GM18517 (cell line): ENCODE data around the gene GABRG3.

ENCODE experiments used
- ATAC-seq: cut with Tn5 transposase; IDR thresholded peaks from one replicate; pipeline ENCODE4 v1.9.1; 2021; ENCODE audit warnings: mild to moderate bottlenecking, moderate library complexity; ENCODE audit not compliant: unreplicated experiment

Gene GABRG3

DNA sequence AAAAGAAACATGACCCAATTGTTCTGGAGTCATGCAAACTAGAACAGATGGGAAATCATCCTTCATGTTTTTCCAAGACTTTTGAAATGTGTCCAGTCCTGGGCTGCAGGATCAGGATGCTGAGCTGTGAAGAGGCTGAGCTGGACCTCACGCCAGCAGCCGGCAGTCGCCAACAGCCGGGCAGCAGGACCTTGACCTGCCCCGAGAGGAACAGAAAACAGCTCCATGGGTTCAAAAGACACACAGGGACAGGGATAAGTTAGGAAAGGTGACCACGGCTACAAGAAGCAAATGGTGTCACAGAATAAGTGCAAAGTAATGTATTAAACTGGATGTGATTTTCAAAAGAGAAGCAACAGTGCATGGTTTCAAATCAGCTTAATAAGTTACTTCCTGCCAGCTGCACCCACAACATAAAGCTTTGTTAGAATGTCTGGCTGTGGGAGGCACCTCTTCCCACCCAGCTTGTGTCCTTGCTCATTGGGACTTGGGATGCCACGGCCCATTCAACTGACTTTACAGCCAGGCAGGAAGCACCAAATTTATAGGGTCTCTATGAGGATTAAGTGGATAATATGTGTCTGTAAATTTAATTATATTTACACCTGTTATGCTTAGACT is 266.4 kb downstream of the GABRG3 start:
- no peak for ATAC-seq

DNA sequence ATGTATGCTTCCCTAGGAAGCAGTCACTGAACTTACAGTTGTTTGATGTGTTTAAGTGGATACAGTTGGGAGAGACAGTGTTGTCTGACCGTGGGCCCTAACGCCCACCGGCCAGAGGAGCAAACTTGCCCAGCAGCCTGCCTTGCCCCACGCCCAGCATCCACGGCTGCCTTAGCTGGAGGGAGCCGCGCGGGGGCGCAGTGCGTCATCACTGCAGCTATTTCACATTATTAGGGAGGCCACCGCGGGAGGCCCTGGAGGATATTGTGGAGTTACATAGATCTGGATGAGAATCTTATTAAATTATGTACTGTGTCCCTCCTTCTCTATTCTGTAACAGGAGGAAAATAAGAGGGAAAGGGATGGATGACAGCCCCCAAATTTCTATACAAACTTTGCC is 267.2 kb downstream of the GABRG3 start:
- ATAC-seq: no peak

DNA sequence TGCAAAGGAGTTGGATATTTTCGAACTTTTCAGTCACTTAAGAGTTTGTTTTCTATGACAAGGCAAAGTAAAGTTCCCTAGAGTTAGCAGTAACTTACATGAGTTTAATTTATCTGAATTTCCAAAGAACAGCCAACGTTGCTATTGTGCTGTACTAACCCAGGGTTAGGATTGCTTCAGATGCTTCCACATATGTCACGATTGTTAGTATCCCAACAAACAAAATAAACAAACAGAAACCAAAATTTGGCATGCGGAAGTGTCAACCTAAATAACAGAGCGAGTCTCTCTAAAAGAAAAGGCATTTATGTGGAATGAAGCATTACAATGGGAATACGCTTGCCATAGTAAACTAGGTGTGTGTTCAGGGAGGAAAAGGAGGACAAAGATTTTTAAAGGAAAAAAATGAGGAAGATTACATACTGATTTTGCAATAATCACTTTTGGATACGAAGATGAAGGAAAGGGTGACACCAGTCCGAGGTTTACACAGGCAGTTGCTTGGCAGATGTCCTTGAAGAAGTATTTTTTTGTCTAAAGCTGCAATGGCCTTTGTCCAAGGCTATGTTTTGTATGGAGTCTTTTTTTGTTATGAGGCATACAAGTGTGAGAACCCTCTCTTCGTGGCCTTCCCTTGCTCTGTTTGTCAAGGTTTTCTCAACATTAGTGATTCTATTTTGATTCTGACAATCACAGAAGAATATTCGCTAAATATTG is 267.9 kb downstream of the GABRG3 start:
- no peak for ATAC-seq

DNA sequence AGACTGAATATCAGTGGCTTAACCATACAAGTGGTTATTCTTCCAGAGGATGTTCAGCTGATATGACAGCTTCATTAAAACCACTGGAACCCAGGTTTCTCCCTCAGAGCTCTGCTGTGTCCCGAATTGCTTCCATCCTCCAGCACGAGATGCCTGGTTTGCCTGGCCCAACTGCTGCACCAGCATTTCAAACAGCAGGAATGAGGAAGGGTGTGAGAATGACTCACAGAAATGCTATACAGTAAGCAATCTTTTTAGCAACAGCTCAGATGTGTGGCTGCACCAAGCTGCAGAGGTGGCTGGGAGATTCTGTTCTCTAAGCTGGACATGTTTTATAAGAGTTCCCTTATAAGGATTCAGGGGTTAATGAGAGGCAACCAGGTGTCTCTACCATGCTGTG is 271.0 kb downstream of the GABRG3 start:
- ATAC-seq: no peak

DNA sequence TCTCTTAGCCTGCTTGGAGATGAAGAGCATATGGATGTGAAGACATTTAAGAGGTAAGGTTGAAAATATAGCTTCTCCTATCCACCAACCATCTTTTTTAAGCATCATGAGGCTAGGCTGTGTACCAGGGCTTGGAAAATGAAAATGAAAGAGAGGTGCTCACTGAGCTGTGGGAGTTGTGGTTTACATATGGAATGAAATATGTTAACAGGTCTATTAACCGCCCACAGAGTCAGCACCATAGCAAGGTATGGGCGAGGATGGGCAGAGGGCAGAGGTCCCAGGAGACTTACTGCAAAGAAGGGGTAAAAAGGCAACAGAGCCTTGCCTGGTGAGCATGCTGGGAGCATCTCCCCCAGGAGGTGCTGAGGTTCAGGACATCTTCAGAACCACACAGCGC is 273.1 kb downstream of the GABRG3 start:
- ATAC-seq: no peak

DNA sequence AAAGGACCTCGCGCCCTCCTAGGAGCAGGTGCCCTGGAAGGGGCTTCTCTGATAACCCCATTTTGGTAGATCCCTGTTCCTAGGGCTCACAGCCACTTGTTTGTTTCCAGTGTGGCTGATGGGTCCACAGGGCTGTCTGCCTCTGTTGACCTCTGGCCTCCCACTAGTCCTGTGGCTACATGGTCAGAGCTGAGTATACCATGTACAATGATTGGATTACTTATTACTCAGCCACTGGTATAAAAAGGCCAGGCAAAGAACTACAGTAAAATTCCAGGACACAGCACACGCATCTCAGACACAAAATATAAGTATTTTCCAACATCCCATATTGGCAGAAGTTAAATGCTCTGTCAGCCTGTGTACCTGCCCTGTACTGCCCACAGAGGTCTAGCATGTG is 277.3 kb downstream of the GABRG3 start:
- no peak for ATAC-seq

DNA sequence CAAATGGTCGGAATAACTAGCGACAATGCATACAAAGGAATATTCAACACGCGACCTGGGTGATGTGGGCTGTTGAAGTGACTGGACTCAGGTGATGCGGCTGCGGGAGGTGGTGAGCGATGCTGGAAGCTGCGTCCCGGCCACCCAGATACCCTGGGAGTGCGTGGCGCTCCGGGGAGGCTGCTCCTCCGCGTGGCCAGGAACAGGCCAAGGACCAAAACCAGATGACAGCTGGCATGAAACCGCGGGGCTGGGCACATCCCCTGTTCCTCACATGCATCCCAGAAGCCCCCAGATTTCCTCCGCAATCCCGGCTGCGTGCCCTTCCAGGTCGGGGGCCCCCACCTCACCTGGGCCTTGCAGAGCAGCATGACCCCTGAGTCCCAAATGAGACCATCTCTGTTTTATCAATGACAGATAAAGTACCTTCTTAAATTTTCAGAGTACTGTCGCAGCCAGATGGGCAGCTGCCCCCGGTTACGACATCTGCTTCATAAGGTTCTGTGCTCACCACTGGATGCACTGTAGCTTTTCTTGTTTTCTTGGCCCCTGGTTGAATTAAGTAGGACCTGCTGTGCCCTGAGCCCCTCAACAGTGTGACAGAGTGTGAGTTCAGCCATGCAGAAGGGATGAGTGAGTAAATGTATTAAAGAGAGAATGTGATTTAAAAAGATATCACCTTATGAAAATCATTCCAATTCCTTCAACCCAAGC is 278.2 kb downstream of the GABRG3 start:
- no peak for ATAC-seq

DNA sequence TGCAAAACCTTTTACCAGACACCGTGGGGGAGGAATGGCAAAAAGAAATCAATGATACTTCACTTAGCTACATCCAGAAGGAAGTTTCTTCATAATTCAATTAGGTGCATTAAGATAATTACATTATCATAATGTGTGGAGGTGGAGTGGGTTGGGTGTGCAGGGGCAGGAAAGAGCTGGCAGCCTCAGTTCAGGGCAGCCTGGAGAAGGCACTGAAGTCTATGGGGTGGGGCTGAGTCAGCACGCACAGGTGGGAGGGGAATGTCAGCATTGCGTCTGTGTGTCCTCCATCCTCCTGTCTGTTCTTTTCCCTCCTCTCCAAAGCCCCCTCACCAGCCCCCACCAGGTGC is 278.8 kb downstream of the GABRG3 start:
- no peak for ATAC-seq

DNA sequence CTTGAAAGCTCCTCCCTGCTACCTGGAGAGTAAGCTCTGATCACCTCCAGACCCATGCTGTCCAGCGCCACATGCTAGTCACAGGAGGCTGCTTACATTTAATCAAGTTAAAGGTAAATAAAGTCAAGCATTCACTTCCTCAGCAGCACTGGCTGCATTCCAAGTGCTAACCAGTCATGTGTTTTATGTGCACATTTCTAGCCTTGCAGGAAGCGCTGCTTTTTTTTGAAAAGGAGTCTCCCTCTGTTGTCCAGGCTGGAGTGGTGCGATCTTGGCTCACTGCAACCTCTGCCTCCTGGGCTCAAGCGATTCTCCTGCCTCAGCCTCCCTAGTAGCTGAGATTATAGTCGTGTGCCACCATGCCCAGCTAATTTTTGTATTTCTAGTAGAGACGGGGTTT is 279.2 kb downstream of the GABRG3 start:
- no peak for ATAC-seq

DNA sequence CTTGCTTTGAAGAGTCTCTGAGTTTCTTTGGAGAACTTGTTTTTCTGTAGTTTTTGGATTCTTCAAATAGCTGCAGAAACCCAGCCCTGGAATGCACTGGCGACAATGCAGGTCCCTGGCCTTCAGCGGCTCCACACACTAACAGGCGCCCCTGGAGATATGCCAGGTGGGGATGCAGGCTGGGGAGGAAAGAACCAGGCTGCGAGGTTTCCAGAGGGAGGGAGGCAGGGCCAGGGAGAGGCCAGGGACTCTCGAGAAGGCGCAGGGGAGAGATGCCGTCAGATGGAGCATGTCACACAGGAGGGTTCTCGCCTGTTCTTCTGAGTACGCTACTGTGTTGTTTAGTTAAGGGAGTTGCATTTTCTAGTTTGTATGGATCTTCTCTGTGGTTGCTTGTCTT is 283.1 kb downstream of the GABRG3 start:
- no peak for ATAC-seq

DNA sequence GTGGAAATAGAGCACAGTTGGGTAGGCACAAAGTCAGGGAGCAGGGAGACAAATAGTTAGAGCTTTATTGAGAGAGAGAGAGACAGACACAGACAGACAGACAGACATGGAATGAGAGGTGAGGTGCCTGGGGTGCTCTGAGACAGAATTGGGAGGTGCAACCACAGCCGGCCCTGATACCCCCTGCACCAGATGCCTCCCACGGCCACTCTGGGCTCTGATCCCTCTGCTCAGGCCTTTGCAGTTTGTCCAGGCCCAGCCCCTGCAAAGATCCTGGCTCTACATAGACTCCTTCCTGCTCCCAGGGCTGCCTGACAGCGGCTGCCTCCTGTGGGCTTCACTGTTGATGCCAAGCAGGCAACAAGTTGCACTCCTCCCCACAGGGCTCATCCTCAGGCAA is 283.8 kb downstream of the GABRG3 start:
- ATAC-seq: no peak

DNA sequence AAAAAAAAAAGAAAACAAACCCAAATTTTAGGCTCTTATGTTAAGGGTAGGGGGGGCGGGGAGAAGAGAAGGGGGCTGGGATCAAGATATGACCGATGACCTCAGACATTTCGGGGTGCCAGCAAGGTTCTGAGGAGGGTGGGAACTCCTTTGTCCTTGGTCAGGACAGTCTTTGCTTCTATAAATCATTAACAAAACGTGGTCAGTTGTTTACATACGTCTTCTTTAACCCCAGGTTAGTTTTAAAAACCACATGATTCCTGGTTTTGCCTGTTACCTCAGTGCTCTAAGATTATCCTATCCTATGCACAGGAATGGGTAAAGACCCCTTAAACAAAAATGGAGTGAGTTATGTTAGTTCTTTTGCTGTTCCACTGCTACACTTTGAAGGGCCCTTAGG is 285.5 kb downstream of the GABRG3 start:
- ATAC-seq: no peak

DNA sequence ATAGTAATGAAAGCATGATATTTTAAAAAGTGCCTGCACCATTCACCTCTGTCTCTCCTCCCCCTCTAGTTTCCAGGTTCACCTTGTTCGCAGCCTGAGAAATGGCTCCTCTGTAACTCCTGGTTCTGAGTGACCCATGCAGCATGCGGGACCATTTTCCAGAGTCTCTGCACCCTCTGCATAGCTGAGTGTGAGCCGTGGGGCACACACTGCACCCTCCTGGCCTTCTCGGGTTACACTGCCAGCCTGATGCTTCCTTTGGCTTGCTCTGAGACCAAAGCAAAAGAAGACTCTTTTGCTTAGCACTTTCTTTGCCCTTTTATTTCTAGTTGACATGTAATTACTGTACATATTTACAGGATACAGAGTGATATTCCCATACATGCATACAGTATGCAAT is 287.3 kb downstream of the GABRG3 start:
- ATAC-seq: no peak

DNA sequence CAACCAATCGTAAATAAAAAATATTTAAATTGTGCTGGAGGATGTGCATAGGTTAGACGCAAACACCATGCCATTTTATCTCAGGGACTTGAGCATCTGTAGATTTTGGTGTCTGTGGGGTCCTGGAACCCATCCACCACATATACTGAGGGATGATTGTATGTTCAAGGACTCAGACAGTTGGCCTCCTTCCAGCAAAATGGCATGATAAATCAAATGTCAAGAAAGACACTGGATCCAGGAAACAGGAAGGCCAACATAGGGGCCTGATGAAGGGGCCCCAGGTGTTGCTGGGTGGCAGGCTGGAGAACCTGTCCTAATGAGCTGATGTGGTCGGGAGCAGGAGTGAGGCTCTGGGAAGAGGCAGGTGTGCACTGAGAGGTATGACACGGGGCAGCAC is 289.5 kb downstream of the GABRG3 start:
- no peak for ATAC-seq

DNA sequence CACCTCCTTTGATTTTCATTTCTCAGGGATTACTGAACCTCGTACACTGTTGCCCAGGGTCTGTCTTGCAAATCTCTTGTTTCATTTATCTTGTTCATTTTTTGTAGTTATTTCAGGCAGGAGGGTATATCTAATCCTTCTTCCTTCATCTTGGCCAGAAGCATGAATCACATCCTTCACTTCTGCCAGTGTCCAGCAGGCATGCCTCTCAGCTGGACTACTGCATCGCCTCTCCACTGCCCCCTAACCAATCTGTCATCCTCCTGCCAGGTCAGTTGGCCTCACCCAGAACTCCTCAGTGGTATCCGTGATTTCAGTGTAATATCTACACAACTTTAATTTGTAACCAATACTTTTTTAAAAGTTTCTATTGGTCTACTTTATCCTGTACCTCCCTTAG is 297.9 kb downstream of the GABRG3 start:
- ATAC-seq: no peak

DNA sequence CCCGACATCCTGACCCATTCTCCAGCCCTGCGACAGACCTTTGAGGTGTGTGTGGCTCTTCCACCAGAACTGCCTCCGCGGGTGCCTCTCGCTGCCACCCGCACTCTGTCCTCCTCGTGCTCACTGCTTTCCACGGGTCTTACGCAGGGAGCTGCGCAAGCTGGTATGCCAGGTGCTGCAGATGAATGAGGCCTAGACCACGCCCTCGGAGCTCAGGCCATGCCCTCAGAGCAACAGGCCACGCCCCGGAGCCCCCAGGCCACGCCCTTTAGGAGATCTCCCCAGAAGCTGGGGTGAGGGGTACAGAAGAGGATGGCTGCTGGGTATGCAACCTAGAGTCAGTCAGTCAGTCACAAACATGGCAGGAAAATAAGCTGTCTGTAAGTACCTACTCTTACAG is 300.3 kb downstream of the GABRG3 start:
- no peak for ATAC-seq

DNA sequence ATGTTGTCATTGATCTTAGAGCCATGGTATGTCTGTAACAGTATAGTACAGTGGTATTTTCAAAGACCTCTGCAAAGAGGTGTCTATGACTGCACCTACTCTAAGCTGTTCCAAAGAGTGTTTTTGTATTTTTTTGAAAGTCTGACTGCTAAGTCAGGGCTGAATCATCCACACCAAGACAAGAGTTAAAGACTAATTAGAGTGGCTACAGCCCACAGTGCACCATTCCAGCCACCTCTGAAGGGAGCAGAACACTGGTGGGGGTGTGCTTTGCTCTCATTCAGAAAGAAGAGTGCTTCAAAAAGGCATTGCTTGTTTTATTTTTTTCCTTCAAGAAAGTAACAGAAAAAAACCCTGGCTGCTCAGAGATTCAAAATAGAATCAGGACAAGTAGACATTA is 301.4 kb downstream of the GABRG3 start:
- ATAC-seq: no peak

DNA sequence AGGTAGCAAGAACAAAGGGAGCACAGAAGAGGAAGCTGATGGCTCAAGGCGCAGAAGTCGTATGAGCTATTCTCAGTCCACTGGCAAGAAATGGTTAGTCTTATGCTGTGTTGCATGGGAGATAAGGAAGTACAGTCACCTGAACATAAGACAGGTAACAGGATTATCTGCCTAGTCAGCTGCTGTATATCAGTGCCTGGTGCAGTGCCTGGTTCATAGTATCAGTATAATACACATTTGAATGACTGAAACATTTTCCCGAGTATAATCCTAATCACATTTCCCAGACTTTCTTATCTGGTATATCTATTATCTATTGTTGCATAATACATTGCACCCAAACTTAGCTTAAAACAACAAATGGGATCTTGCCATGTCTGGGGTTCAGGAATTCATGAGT is 302.5 kb downstream of the GABRG3 start:
- ATAC-seq: no peak

DNA sequence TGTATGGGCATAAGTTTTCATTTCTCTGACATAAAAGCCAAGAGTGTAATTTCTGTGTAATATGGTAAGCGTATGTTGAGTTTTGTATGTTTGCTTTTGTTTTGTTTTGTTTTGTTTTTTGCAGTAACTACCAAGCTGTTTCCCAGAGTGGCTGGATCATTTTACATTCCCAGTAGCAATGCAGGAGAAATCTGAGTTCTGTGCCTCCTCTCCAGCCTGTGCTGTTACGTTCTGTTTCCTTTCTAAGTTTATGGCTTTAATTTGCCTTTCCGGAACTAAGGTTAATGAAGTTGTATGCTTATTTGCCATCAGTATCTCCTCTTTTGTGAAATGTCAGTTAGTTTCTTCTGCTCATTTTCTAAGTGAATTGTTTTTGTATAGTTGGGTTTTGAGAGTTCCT is 307.8 kb downstream of the GABRG3 start:
- ATAC-seq: no peak

DNA sequence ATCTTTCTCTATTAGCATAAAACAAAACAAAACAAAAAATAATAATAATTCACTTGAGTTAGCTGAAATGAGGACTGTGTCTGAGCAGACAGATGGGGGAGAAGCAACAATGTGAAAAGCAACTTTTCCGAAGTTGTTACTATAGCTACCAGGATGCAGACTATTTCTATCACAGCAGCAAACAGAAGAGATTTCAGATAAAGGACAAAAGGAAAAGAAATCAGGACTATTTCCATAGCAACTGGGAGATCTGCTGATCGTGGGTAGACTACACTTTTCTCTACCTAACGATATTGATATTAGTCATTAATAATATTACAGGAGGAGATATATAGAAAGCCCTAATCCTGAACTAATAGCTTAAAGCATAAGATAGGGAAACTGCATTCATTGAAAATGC is 321.7 kb downstream of the GABRG3 start:
- no peak for ATAC-seq

DNA sequence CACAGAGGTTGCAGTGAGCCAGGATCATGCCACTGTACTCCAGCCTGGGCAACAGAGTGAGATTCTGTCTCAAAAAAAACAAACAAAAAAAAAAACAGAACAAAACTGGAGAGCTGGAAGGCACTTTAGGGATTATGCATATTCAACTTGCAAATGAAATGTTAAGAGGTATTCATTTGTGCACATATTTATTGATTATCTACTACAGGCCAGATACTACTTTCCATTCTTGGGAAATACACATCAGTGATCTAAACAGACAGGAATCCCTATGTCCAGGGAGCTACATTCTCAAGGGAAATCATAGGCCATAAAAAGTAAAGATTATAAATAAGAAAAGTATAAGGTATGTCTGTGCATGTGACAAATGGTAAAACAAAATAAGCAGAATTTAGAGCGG is 322.6 kb downstream of the GABRG3 start:
- no peak for ATAC-seq

DNA sequence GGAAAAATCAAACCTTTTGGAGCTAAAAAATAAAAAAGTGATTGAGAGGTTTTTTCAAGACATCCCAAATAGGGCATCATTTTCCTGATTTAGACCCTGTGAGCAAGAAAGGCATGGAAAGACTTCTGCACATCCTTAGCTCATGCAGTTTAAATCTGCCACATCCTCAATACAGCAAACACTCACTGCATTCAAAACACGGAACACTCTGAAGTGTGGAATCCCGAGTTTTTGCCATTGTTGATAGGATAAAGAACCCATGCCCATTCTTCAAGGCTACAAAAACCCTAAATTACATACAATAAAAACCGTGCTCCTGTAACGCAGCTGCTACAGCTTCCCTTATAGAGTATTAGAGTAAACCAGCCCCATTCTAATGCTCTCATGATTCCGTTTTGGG is 346.8 kb downstream of the GABRG3 start:
- no peak for ATAC-seq

DNA sequence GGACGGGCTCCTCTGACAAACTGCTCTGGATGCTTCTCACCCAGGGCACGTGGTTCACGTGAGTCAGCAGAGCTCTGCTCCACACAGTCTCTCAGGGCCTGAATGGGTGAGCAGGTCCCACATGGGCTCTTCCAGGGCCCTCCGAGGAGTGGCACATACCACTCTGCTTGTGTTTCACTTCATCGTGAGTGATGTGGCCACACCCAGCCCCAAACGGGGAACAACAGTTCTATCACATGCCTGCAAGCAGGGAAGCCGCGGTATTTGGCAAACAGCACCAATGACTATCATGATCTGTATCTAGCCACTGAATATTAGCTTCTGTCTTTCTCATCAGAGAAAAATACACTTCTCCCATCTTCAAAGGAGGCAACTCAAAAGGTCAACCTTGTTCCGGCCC is 352.8 kb downstream of the GABRG3 start:
- no peak for ATAC-seq
